ENCODE data around the gene GNAO1. TPM values are rescaled to one million over a fixed set of nuclear protein-coding genes. Genes with fewer than 3 reads are reported as not detected.

Gene GNAO1
- total and polyA plus RNA-seq, 9 of the 15 experiments (the other 6 are each of a cell fraction or from before 2014, with no cell fraction given) = 0.07 to 0.42 (median 0.08) TPM; not detected in 5

GRCh38 chr16:56364865-56365264 lies 173.6 kb downstream of the GNAO1 start:
- no peak overlapping the region for H3K27ac ChIP-seq (ENCODE audit: extremely low read depth, low read depth, low read length)
- no peaks in the 10 kb centered on the region for H3K9me1 ChIP-seq (ENCODE audit: control insufficient read depth, insufficient read depth, low read length)
- CTCF ChIA-PET (ENCODE audit: low intra/inter-chr PET ratio) = no interaction called here
- in situ Hi-C loops (cut with MboI) (no loop called here), intact Hi-C loops (cut with micrococcal nuclease) (no loop called here)
- no peaks in the 10 kb centered on the region for H3K9me3 ChIP-seq (replicated peaks; ENCODE audit: control insufficient read depth, insufficient read depth, low read depth, low read length)
- peaks cover 76% of the 10 kb centered on the region for H3K36me3 ChIP-seq (ENCODE audit: control insufficient read depth, insufficient read depth, low read length)
- DNase-seq (ENCODE audit: extremely low read depth in 1 of 4, low spot score in 3 of 4) (no peak), FAIRE-seq (no peak), ATAC-seq (no peak)
- BruUV-seq (replicated peaks) = no TSS peak
- no peaks in the 10 kb centered on the region for H3K79me2 ChIP-seq (ENCODE audit: control insufficient read depth, insufficient read depth, low read length)
- H3K27me3 ChIP-seq (ENCODE audit: control insufficient read depth in 2 of 2, insufficient read depth in 2 of 2, low read length in 2 of 2) = no peaks in the 10 kb centered on the region
- no peak overlapping the region for H3K4me2 ChIP-seq (ENCODE audit: insufficient read depth, low read length)
- H3K4me3 ChIP-seq = no peak overlapping the region
- POLR2A ChIA-PET = interaction anchor here (0.8 kb wide), 2 partner anchors 16 to 897 kb away, joined by 3 read pairs; no protein-coding TSS in a partner anchor
- no peak overlapping the region for H3K9ac ChIP-seq (ENCODE audit: insufficient read depth in 1 of 2, low read depth in 2 of 2, low read length in 2 of 2)
- H4K20me1 ChIP-seq (replicated peaks; ENCODE audit: control insufficient read depth, insufficient read depth, low read length) = 0 out of 2 replicates have a peak, but pooled peaks cover 3% of the 10 kb centered on the region
- no peak for TF ChIP-seq BMI1 (IDR thresholded peaks at IDR 0.05; ENCODE audit: low read length)
- no peak for TF ChIP-seq TFAM (CRISPR knock-in tag; conservative IDR thresholded peaks at IDR 0.05)
- no peak overlapping the region for H2AFZ ChIP-seq (ENCODE audit: low read depth, low read length)
- peaks cover 0 to 8% of the 10 kb centered on the region in 2 experiments; a peak in 2 of 5 replicates for H3K4me1 ChIP-seq (replicated peaks in 1 of 2; ENCODE audit: control insufficient read depth in 2 of 2, insufficient read depth in 2 of 2, low read length in 2 of 2)
- 98% methylated on average over 8 of the region's 8 CpGs for WGBS (ENCODE audit: insufficient coverage, low coverage, missing lambda C conversion rate)

DNA sequence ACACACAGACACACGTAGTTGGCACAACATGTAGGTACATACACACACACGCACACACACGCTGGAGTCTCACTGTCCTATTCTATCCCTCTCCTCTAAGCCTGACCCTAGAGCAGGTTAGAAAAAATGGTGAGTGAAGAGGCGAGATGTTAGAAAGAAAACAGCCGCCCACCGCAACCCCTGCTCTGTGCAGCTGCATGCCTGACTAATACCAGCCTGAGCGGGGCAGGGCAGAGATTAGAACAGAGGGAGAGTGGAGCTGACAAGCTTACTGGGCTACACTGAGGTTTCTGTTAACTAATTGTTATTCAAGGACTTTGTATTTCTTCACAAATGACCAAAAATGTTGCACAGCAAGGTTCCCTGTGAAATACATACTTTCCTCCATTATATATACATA lies 174.3 kb downstream of the GNAO1 start:
- H3K9ac ChIP-seq (ENCODE audit: insufficient read depth in 1 of 2, low read depth in 2 of 2, low read length in 2 of 2) = no peak overlapping the region
- no peak overlapping the region for H2AFZ ChIP-seq (ENCODE audit: low read depth, low read length)
- ATAC-seq (no peak), FAIRE-seq (no peak), DNase-seq (ENCODE audit: extremely low read depth in 1 of 4, low spot score in 3 of 4) (no peak)
- peaks cover 0 to 7% of the 10 kb centered on the region in 2 experiments; a peak in 1 of 5 replicates for H3K4me1 ChIP-seq (replicated peaks in 1 of 2; ENCODE audit: control insufficient read depth in 2 of 2, insufficient read depth in 2 of 2, low read length in 2 of 2)
- no peaks in the 10 kb centered on the region for H3K27me3 ChIP-seq (ENCODE audit: control insufficient read depth in 2 of 2, insufficient read depth in 2 of 2, low read length in 2 of 2)
- in situ Hi-C loops (cut with MboI) (no loop called here), intact Hi-C loops (cut with micrococcal nuclease) (no loop called here)
- ChIA-PET POLR2A (no interaction called here), CTCF (ENCODE audit: low intra/inter-chr PET ratio) (no interaction called here)
- WGBS (ENCODE audit: insufficient coverage, low coverage, missing lambda C conversion rate) = 95% methylated on average over 4 of the region's 7 CpGs
- no peaks in the 10 kb centered on the region for H3K9me1 ChIP-seq (ENCODE audit: control insufficient read depth, insufficient read depth, low read length)
- H3K36me3 ChIP-seq (ENCODE audit: control insufficient read depth, insufficient read depth, low read length) = peaks cover 79% of the 10 kb centered on the region
- BruUV-seq (replicated peaks) = no TSS peak
- H3K4me3 ChIP-seq = no peak overlapping the region
- peaks cover 2% of the 10 kb centered on the region; the same call in 1 of the 3 replicates for H3K79me2 ChIP-seq (ENCODE audit: control insufficient read depth, insufficient read depth, low read length)
- H3K9me3 ChIP-seq (replicated peaks; ENCODE audit: control insufficient read depth, insufficient read depth, low read depth, low read length) = no peaks in the 10 kb centered on the region
- H3K4me2 ChIP-seq (ENCODE audit: insufficient read depth, low read length) = no peak overlapping the region
- H3K27ac ChIP-seq (ENCODE audit: extremely low read depth, low read depth, low read length) = no peak overlapping the region
- 0 out of 2 replicates have a peak, but pooled peaks cover 3% of the 10 kb centered on the region for H4K20me1 ChIP-seq (replicated peaks; ENCODE audit: control insufficient read depth, insufficient read depth, low read length)
- TF ChIP-seq ZSCAN29 (IDR thresholded peaks at IDR 0.05) = no peak
- no peak for TF ChIP-seq NELFE (IDR thresholded peaks at IDR 0.05; ENCODE audit: insufficient read depth, insufficient read length)
- no peak for TF ChIP-seq MITF (IDR thresholded peaks at IDR 0.05)
- no peak for TF ChIP-seq CEBPB (tag; IDR thresholded peaks at IDR 0.05)
- TF ChIP-seq ELF2 (CRISPR knock-in tag; IDR thresholded peaks at IDR 0.05) = no peak
- TF ChIP-seq, protein P1, sequence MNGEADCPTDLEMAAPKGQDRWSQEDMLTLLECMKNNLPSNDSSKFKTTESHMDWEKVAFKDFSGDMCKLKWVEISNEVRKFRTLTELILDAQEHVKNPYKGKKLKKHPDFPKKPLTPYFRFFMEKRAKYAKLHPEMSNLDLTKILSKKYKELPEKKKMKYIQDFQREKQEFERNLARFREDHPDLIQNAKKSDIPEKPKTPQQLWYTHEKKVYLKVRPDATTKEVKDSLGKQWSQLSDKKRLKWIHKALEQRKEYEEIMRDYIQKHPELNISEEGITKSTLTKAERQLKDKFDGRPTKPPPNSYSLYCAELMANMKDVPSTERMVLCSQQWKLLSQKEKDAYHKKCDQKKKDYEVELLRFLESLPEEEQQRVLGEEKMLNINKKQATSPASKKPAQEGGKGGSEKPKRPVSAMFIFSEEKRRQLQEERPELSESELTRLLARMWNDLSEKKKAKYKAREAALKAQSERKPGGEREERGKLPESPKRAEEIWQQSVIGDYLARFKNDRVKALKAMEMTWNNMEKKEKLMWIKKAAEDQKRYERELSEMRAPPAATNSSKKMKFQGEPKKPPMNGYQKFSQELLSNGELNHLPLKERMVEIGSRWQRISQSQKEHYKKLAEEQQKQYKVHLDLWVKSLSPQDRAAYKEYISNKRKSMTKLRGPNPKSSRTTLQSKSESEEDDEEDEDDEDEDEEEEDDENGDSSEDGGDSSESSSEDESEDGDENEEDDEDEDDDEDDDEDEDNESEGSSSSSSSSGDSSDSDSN (IDR thresholded peaks at IDR 0.05; ENCODE audit: borderline replicate concordance in 1 of 2, low read depth in 2 of 2, low read length in 2 of 2) = no peak
- no peak for TF ChIP-seq ZNF655 (CRISPR knock-in tag; IDR thresholded peaks at IDR 0.05)
- no peak for TF ChIP-seq SLC30A9 (CRISPR knock-in tag; IDR thresholded peaks at IDR 0.05)
- no peak for TF ChIP-seq ZNF696 (CRISPR knock-in tag; conservative IDR thresholded peaks at IDR 0.05)
- TF ChIP-seq FOXJ3 (CRISPR knock-in tag; IDR thresholded peaks at IDR 0.05) = no peak
- TF ChIP-seq ZEB2 (IDR thresholded peaks at IDR 0.05) = no peak
